Measurements from ENCODE around the gene TBX5. TPM values are rescaled to one million over a fixed set of nuclear protein-coding genes. Genes with fewer than 3 reads are reported as not detected.

The TBX5 gene
- total and polyA plus RNA-seq, 2 of the 4 experiments (the other 2 are of a cell fraction): 13.3 to 14.7 TPM

GRCh38 chr12:114411071-114411837 lies 5.3 kb upstream of the TBX5 start:
- H3K56ac ChIP-seq (ENCODE audit: extremely low read depth, insufficient read depth, low read length): peak overlapping the region; percentile 99
- peak overlapping the region; percentile 95 for H2BK5ac ChIP-seq (ENCODE audit: low read depth, low read length, poor library complexity, severe bottlenecking)
- H2AK5ac ChIP-seq (ENCODE audit: low read depth, low read length): peak overlapping the region; percentile 87
- H4K91ac ChIP-seq (ENCODE audit: insufficient read depth, low read depth, low read length): peak overlapping the region; percentile 90
- intact Hi-C loops (cut with micrococcal nuclease) (loop anchor here (2.0 kb wide), 1 partner anchor 14 kb away; no protein-coding TSS in a partner anchor), in situ Hi-C loops (cut with MboI; ENCODE audit: low sequenced_read_pairs) (loop anchor here (25.0 kb wide), 2 partner anchors 926 to 1224 kb away; partner anchors contain the start of genes DDX54 and RITA1), dilution Hi-C loops (cut with HindIII; ENCODE audit: low sequenced_read_pairs, unreplicated experiment) (no loop called here)
- no peaks in the 10 kb centered on the region for H3K36me3 ChIP-seq (ENCODE audit: control insufficient read depth, insufficient read depth, low read length)
- peak overlapping the region; percentile 99 for H3K9ac ChIP-seq (ENCODE audit: low read depth, low read length)
- peak; percentile 25; the same call in 1 of the 2 replicates for TF ChIP-seq MXI1 (IDR thresholded peaks at IDR 0.05; ENCODE audit: borderline replicate concordance, low read depth, low read length)
- TF ChIP-seq CTCF (conservative IDR thresholded peaks at IDR 0.05; ENCODE audit: low read depth, low read length): no peak
- no peak for TF ChIP-seq SMC3 (IDR thresholded peaks at IDR 0.05; ENCODE audit: low read depth, low read length)
- no peak for TF ChIP-seq FOS (IDR thresholded peaks at IDR 0.05; ENCODE audit: low read depth, low read length)
- no TSS peak for BruUV-seq (replicated peaks)
- H3K4me3 ChIP-seq (ENCODE audit: insufficient read depth, low read depth, low read length): peak overlapping the region; percentile 97
- WGBS, 2 experiments (ENCODE audit: extremely low coverage in 2 of 2, insufficient read length in 1 of 2): 0% methylated on average over 1 of the region's 14 CpGs; no CpG with 5 or more reads in 1 of the 2 experiments
- H2BK120ac ChIP-seq (ENCODE audit: low read depth, low read length): peak overlapping the region; percentile 88
- peak overlapping the region; percentile 100 for H3K27ac ChIP-seq (ENCODE audit: insufficient read depth, low read length)
- no peaks in the 10 kb centered on the region; the same call in 1 of the 2 replicates for H3K9me1 ChIP-seq (ENCODE audit: insufficient read depth, low read length)
- peak overlapping the region; percentile 93 for H4K5ac ChIP-seq (ENCODE audit: low read depth, low read length)
- H4K8ac ChIP-seq (ENCODE audit: low read depth in 2 of 2, low read length in 2 of 2): peak overlapping the region; percentile 90 to 94
- ATAC-seq (ENCODE audit: low read depth) (no peak), DNase-seq (peak; percentile 68)
- peak overlapping the region; percentile 91; the same call in 2 of the 3 replicates for H2BK15ac ChIP-seq (ENCODE audit: low read depth, low read length)
- H2AFZ ChIP-seq (replicated peaks; ENCODE audit: low read length, poor library complexity): peak overlapping the region; percentile 76
- H2BK20ac ChIP-seq (ENCODE audit: low read depth, low read length): peak overlapping the region; percentile 89
- H3K4me2 ChIP-seq (ENCODE audit: low read depth, low read length): peak overlapping the region; percentile 72
- H3K18ac ChIP-seq (ENCODE audit: low read depth, low read length): peak overlapping the region; percentile 87
- H3K27me3 ChIP-seq (ENCODE audit: control insufficient read depth, insufficient read depth, low read length): no peaks in the 10 kb centered on the region
- H4K20me1 ChIP-seq (ENCODE audit: insufficient read depth, low read length): no peaks in the 10 kb centered on the region
- H3K14ac ChIP-seq (replicated peaks; ENCODE audit: low read depth, low read length): peak overlapping the region; percentile 97
- ChIA-PET CTCF (interaction anchor here (2.6 kb wide), 1 partner anchor 97 kb away, joined by 9 read pairs; no protein-coding TSS in a partner anchor), POLR2A (ENCODE audit: unreplicated experiment) (no interaction called here)
- H3K4ac ChIP-seq (ENCODE audit: low read depth, low read length): peak overlapping the region; percentile 97
- H3K4me1 ChIP-seq (ENCODE audit: control insufficient read depth, insufficient read depth, low read length): peaks cover 30% of the 10 kb centered on the region
- no peaks in the 10 kb centered on the region for H3K9me3 ChIP-seq (ENCODE audit: control insufficient read depth, insufficient read depth, low read length)
- H2AK9ac ChIP-seq (replicated peaks; ENCODE audit: low read depth, low read length, poor library complexity): peak overlapping the region; percentile 95
- peaks cover 11 to 45% of the 10 kb centered on the region in 2 experiments; a peak in 3 of 4 replicates for H3K79me1 ChIP-seq (ENCODE audit: low read depth in 1 of 2, low read length in 2 of 2)
- H3K23ac ChIP-seq (ENCODE audit: low read depth, low read length): peak overlapping the region; percentile 98
